SK-N-SH (cell line): ENCODE results near the gene WASHC3. TPM values are rescaled to one million over a fixed set of nuclear protein-coding genes. Genes with fewer than 3 reads are reported as not detected.

Source experiments
- CTCF ChIA-PET: fragments of 300-600, 350-600 bp; formaldehyde crosslinking; extraction: SDS; loops from one replicate; lab custom pipeline; 2021; lab: Yijun Ruan, JAX
- POLR2A ChIA-PET: fragments of 350-600 bp; sonication (Branson Sonifier 250); formaldehyde crosslinking; extraction: SDS; loops from one replicate; lab custom pipeline; 2020; ENCODE audit warnings: antibody characterized with exemption, inconsistent platforms; lab: Yijun Ruan, JAX
- DNase-seq: peaks from one replicate; pipeline ENCODE4 v3.0.0; 2012
- H2AFZ ChIP-seq: fragments of 200-600 bp; sonication (generic); 2 replicates; pipeline ENCODE4 v1.8.1; 2016; ENCODE audit warnings: antibody characterized with exemption, mild to moderate bottlenecking, low read depth
- H3F3A ChIP-seq: fragments of 200-600 bp; sonication (generic); replicated peaks from 2 replicates; pipeline ENCODE3; 2016; ENCODE audit warnings: antibody characterized with exemption, mild to moderate bottlenecking; ENCODE audit not compliant: insufficient read depth
- H3K27ac ChIP-seq, 2 experiments: fragments of 200-500 bp in 1 of 2; fragments of 200-600 bp in 1 of 2; sonication (Bioruptor generic) in 1 of 2; sonication (generic), shearing (Covaris generic) in 1 of 2; 2 replicates each; pipeline versions ENCODE4 v1.5.1 to v1.6.1; 2014 to 2016; ENCODE audit warnings: low read depth in 2 of 2, inconsistent platforms in 1 of 2, low read length in 1 of 2, mild to moderate bottlenecking in 1 of 2, mixed read lengths in 1 of 2
- H3K27me3 ChIP-seq: fragments of 200-600 bp; sonication (generic), shearing (Covaris generic); 2 replicates; pipeline ENCODE4 v1.6.1; 2016; ENCODE audit warnings: mixed run types; ENCODE audit not compliant: insufficient read depth
- H3K36me3 ChIP-seq, 2 experiments: fragments of 200-500 bp in 1 of 2; fragments of 200-600 bp in 1 of 2; sonication (Bioruptor generic) in 1 of 2; sonication (generic) in 1 of 2; replicated peaks in 1 of 2; 2 replicates each; pipeline versions ENCODE3 to v1.5.1; 2014 to 2016; ENCODE audit warnings: low read length in 1 of 2, mild to moderate bottlenecking in 1 of 2; ENCODE audit not compliant: insufficient read depth in 2 of 2, control insufficient read depth in 1 of 2
- H3K4me1 ChIP-seq, 2 experiments: fragments of 200-500 bp in 1 of 2; fragments of 200-600 bp in 1 of 2; sonication (Bioruptor generic) in 1 of 2; sonication (generic), shearing (Covaris generic) in 1 of 2; 2 replicates each; pipeline versions ENCODE4 v1.5.1 to v1.6.1; 2014 to 2016; ENCODE audit warnings: low read depth in 1 of 2, low read length in 1 of 2, mixed run types in 1 of 2; ENCODE audit not compliant: insufficient read depth in 2 of 2, control insufficient read depth in 1 of 2
- H3K4me2 ChIP-seq: fragments of 200-600 bp; sonication (generic), shearing (Covaris generic); 2 replicates; pipeline ENCODE4 v1.6.1; 2017; ENCODE audit warnings: mixed run types
- H3K4me3 ChIP-seq, 2 experiments: fragments of 200-500 bp in 1 of 2; fragments of 200-600 bp in 1 of 2; sonication (Bioruptor generic) in 1 of 2; sonication (generic), shearing (Covaris generic) in 1 of 2; 2 replicates each; pipeline versions ENCODE4 v1.5.1 to v1.8.1; 2014 to 2016; ENCODE audit warnings: low read depth in 2 of 2, inconsistent platforms in 1 of 2, low read length in 1 of 2, mild to moderate bottlenecking in 1 of 2, mixed read lengths in 1 of 2, moderate library complexity in 1 of 2
- H3K79me2 ChIP-seq: fragments of 200-600 bp; sonication (generic); 2 replicates; pipeline ENCODE4 v1.8.1; 2017; ENCODE audit warnings: mild to moderate bottlenecking; ENCODE audit not compliant: insufficient read depth
- H3K9ac ChIP-seq: fragments of 200-600 bp; sonication (generic); 2 replicates; pipeline ENCODE4 v1.6.1; 2017; ENCODE audit warnings: mixed run types
- H3K9me2 ChIP-seq: fragments of 200-600 bp; sonication (generic); 2 replicates; pipeline ENCODE4 v1.6.1; 2017; ENCODE audit warnings: mixed run types
- H3K9me3 ChIP-seq: fragments of 200-600 bp; sonication (generic); 2 replicates; pipeline ENCODE4 v1.6.1; 2017; ENCODE audit warnings: mixed run types, mild to moderate bottlenecking, moderate library complexity
- H4K20me1 ChIP-seq: fragments of 200-600 bp; sonication (generic); 2 replicates; pipeline ENCODE4 v1.6.1; 2017; ENCODE audit warnings: mild to moderate bottlenecking, mixed run types; ENCODE audit not compliant: insufficient read depth
- FOSL2 ChIP-seq: IDR thresholded peaks from 2 replicates; pipeline ENCODE4 v1.4.0; 2012; ENCODE audit warnings: low read depth, mild to moderate bottlenecking, moderate library complexity, borderline replicate concordance
- IRF3 ChIP-seq: fragments of 150-350 bp; IDR thresholded peaks from 2 replicates; pipeline ENCODE4 v1.6.1; 2016; ENCODE audit warnings: mild to moderate bottlenecking, low read depth, low read length
- MXI1 ChIP-seq: IDR thresholded peaks from 2 replicates; pipeline ENCODE4 v1.6.1; 2012; ENCODE audit warnings: mild to moderate bottlenecking, low read depth, low read length, improper control_type of control experiment
- NRF1 ChIP-seq: IDR thresholded peaks from 2 replicates; pipeline ENCODE4 v1.6.1; 2012; ENCODE audit warnings: low read depth, mild to moderate bottlenecking, low read length
- PBX3 ChIP-seq: IDR thresholded peaks from 2 replicates; pipeline ENCODE4; 2012
- RFX5 ChIP-seq: IDR thresholded peaks from 2 replicates; pipeline ENCODE4 v1.6.1; 2012; ENCODE audit warnings: mild to moderate bottlenecking, improper control_type of control experiment, low read length
- TCF12 ChIP-seq: IDR thresholded peaks from 2 replicates; pipeline ENCODE4 v1.4.0; 2012
- YY1 ChIP-seq: IDR thresholded peaks from 2 replicates; pipeline ENCODE4 v1.4.0; 2012; ENCODE audit warnings: low read depth, mild to moderate bottlenecking
- WGBS: methylation state at CpG from one replicate; pipeline ENCODE4 v1.1.6; 2017; ENCODE audit warnings: low lambda C conversion rate; 5-methylcytosine and 5-hydroxymethylcytosine counted together
- polyA plus RNA-seq, 3 experiments: library from polyadenylated mRNA; depleted of rRNA; stranded (reverse); fragments of >200 nt; gene quantifications; 2 replicates each; pipeline ENCODE4 v1.2.3, GENCODE V29; 2012
- TF ChIP-seq, protein P1 (sequence below): IDR thresholded peaks from 2 replicates; pipeline ENCODE4 v1.6.1; 2012; ENCODE audit warnings: mild to moderate bottlenecking, low read depth, low read length, moderate library complexity
- TF ChIP-seq, protein P2 (sequence below): IDR thresholded peaks from 2 replicates; pipeline ENCODE4 v1.4.0; 2012; ENCODE audit warnings: low read depth, borderline replicate concordance
- TF ChIP-seq, protein P3 (sequence below): IDR thresholded peaks from 2 replicates; pipeline ENCODE4 v1.4.0; 2012; ENCODE audit warnings: low read depth, borderline replicate concordance

The WASHC3 gene
- polyA plus RNA-seq, 1 of the 3 experiments (the other 2 are of a cell fraction), result 28.5 TPM

DNA sequence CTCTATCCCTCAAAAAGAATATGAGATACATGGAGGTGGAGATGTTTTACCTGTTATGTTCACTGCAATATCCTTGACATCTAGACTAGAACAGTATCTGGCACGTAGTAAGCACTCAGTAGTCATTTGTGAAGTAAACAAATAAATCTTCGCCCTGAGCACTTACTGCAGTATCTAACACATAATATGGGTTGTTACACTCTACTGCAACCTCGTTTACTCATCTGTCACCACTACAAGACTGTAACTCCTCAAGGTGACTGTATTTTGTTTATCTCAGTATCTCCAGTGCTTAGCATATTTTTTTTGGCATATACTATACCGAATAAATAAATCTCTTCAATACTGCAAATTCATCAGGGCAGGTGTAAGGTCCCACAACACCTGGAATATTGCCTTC lies 66.1 kb downstream of the WASHC3 start (continued):
- TF ChIP-seq IRF3 (no peak), YY1 (no peak), MXI1 (no peak)
- TF ChIP-seq, protein P1, sequence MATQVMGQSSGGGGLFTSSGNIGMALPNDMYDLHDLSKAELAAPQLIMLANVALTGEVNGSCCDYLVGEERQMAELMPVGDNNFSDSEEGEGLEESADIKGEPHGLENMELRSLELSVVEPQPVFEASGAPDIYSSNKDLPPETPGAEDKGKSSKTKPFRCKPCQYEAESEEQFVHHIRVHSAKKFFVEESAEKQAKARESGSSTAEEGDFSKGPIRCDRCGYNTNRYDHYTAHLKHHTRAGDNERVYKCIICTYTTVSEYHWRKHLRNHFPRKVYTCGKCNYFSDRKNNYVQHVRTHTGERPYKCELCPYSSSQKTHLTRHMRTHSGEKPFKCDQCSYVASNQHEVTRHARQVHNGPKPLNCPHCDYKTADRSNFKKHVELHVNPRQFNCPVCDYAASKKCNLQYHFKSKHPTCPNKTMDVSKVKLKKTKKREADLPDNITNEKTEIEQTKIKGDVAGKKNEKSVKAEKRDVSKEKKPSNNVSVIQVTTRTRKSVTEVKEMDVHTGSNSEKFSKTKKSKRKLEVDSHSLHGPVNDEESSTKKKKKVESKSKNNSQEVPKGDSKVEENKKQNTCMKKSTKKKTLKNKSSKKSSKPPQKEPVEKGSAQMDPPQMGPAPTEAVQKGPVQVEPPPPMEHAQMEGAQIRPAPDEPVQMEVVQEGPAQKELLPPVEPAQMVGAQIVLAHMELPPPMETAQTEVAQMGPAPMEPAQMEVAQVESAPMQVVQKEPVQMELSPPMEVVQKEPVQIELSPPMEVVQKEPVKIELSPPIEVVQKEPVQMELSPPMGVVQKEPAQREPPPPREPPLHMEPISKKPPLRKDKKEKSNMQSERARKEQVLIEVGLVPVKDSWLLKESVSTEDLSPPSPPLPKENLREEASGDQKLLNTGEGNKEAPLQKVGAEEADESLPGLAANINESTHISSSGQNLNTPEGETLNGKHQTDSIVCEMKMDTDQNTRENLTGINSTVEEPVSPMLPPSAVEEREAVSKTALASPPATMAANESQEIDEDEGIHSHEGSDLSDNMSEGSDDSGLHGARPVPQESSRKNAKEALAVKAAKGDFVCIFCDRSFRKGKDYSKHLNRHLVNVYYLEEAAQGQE, result no peak

GRCh38 chr12:101992091-101992490 lies 69.7 kb downstream of the WASHC3 start:
- Histone ChIP-seq H3K79me2 (no peaks in the 10 kb centered on the region), H3K9me2 (peaks cover 3% of the 10 kb centered on the region; the same call in 1 of the 2 replicates), H3K9me3 (no peaks in the 10 kb centered on the region), H3K4me2 (no peak overlapping the region), H3K4me1 (no peaks in the 10 kb centered on the region), H3K4me3 (no peak overlapping the region), H2AFZ (no peak overlapping the region), H3K9ac (no peak overlapping the region), H3K36me3 (no peaks in the 10 kb centered on the region), H4K20me1 (no peaks in the 10 kb centered on the region), H3K27me3 (no peaks in the 10 kb centered on the region), H3F3A (no peaks in the 10 kb centered on the region), H3K27ac (no peak overlapping the region)
- no peak for DNase-seq
- ChIA-PET CTCF (no interaction called here), POLR2A (no interaction called here)
- TF ChIP-seq, protein P2, sequence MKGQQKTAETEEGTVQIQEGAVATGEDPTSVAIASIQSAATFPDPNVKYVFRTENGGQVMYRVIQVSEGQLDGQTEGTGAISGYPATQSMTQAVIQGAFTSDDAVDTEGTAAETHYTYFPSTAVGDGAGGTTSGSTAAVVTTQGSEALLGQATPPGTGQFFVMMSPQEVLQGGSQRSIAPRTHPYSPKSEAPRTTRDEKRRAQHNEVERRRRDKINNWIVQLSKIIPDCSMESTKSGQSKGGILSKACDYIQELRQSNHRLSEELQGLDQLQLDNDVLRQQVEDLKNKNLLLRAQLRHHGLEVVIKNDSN, result no peak
- TF ChIP-seq RFX5 (no peak), FOSL2 (no peak), TCF12 (no peak), NRF1 (no peak), PBX3 (no peak)
- TF ChIP-seq, protein P3, sequence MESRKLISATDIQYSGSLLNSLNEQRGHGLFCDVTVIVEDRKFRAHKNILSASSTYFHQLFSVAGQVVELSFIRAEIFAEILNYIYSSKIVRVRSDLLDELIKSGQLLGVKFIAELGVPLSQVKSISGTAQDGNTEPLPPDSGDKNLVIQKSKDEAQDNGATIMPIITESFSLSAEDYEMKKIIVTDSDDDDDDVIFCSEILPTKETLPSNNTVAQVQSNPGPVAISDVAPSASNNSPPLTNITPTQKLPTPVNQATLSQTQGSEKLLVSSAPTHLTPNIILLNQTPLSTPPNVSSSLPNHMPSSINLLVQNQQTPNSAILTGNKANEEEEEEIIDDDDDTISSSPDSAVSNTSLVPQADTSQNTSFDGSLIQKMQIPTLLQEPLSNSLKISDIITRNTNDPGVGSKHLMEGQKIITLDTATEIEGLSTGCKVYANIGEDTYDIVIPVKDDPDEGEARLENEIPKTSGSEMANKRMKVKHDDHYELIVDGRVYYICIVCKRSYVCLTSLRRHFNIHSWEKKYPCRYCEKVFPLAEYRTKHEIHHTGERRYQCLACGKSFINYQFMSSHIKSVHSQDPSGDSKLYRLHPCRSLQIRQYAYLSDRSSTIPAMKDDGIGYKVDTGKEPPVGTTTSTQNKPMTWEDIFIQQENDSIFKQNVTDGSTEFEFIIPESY, result no peak
- 15% methylated on average over 2 of the region's 2 CpGs for WGBS
